Astrocyte of the spinal cord (primary cell): Measurements from ENCODE around the gene EEIG1.

Experiments used
- DNase-seq: peaks from one replicate; pipeline ENCODE4 v3.0.0; 2011; ENCODE audit warnings: low read depth, low spot score
- H3K4me3 ChIP-seq: 2 replicates; pipeline ENCODE4 v1.5.1; 2011; ENCODE audit warnings: low read depth, mild to moderate bottlenecking, low read length, moderate library complexity
- CTCF ChIP-seq: IDR thresholded peaks from 2 replicates; pipeline ENCODE4 v1.5.1; 2012; ENCODE audit warnings: low read depth, mild to moderate bottlenecking, low read length, inconsistent platforms
- in situ Hi-C: cut with HindIII; loops from 2 replicates; pipeline ENCODE4 v1.10.0; 2017; ENCODE audit warnings: low sequenced_read_pairs

The EEIG1 gene

GRCh38 chr9:127990554-127990953 is 9.8 kb upstream of the EEIG1 start:
- no peak for TF ChIP-seq CTCF
- no peak for DNase-seq
- no peak overlapping the region for H3K4me3 ChIP-seq
- in situ Hi-C loops: no loop called here

- DNase-seq: no peak
- no peak overlapping the region for H3K4me3 ChIP-seq
- in situ Hi-C loops: no loop called here
- no peak for TF ChIP-seq CTCF
These were observed 8.3 kb upstream of the EEIG1 start for GRCh38 chr9:127989094-127989493.

GRCh38 chr9:127987103-127987614 is 6.4 kb upstream of the EEIG1 start:
- in situ Hi-C loops: no loop called here
- no peak overlapping the region for H3K4me3 ChIP-seq
- DNase-seq: peak; percentile 62
- TF ChIP-seq CTCF: no peak

GRCh38 chr9:127985011-127985410 is 4.2 kb upstream of the EEIG1 start:
- no peak for TF ChIP-seq CTCF
- in situ Hi-C loops: no loop called here
- DNase-seq: no peak
- H3K4me3 ChIP-seq: no peak overlapping the region

GRCh38 chr9:127983847-127984289 is 3.1 kb upstream of the EEIG1 start:
- in situ Hi-C loops: no loop called here
- no peak for DNase-seq
- no peak for TF ChIP-seq CTCF
- no peak overlapping the region for H3K4me3 ChIP-seq

- H3K4me3 ChIP-seq: no peak overlapping the region
- TF ChIP-seq CTCF: no peak
- in situ Hi-C loops: no loop called here
- DNase-seq: no peak
These were observed 2.1 kb upstream of the EEIG1 start for GRCh38 chr9:127982912-127983311.
